ENCODE data around the gene GPATCH4.
A peak's percentile ranks its signal among the peaks of the same experiment; 100 is the strongest.
"Not testable (repeated sequence)": the region's sequence is repeated elsewhere in the genome, so short reads cannot be mapped to it uniquely, and the experiment has no call there.

Gene GPATCH4

GRCh38 chr1:156622581-156623297 lies 21.5 kb upstream of the GPATCH4 start:
- TF ChIP-seq, protein P1, sequence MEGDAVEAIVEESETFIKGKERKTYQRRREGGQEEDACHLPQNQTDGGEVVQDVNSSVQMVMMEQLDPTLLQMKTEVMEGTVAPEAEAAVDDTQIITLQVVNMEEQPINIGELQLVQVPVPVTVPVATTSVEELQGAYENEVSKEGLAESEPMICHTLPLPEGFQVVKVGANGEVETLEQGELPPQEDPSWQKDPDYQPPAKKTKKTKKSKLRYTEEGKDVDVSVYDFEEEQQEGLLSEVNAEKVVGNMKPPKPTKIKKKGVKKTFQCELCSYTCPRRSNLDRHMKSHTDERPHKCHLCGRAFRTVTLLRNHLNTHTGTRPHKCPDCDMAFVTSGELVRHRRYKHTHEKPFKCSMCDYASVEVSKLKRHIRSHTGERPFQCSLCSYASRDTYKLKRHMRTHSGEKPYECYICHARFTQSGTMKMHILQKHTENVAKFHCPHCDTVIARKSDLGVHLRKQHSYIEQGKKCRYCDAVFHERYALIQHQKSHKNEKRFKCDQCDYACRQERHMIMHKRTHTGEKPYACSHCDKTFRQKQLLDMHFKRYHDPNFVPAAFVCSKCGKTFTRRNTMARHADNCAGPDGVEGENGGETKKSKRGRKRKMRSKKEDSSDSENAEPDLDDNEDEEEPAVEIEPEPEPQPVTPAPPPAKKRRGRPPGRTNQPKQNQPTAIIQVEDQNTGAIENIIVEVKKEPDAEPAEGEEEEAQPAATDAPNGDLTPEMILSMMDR (IDR thresholded peaks at IDR 0.05; ENCODE audit: low read depth, low read length): no peak
- DNase-seq (ENCODE audit: low read depth in 2 of 2): no peak
- H3K4me3 ChIP-seq (replicated peaks in 1 of 2; ENCODE audit: low read depth in 2 of 2, low read length in 2 of 2): no peak overlapping the region

DNA sequence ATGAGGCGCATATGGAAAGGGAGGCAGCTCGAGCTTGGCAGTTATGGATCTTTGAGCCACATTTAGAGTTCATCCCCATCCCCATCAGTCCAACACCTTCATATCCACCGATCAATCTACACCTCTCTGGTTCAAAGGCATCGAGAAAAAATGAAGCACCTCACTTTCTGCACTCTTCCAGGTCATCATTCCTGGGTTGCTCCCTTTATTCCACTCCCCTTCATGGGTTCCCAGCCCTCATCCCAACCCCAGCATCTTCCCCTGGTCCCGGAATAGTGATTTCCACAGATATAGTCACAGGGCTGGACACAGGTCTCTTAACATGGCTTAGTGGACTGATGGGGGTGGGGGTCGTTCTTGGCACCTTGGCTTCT lies 18.3 kb upstream of the GPATCH4 start:
- TF ChIP-seq, protein P1 (IDR thresholded peaks at IDR 0.05; ENCODE audit: low read depth, low read length): no peak
- no peak overlapping the region for H3K4me3 ChIP-seq (replicated peaks in 1 of 2; ENCODE audit: low read depth in 2 of 2, low read length in 2 of 2)
- DNase-seq (ENCODE audit: low read depth in 2 of 2): no peak

DNA sequence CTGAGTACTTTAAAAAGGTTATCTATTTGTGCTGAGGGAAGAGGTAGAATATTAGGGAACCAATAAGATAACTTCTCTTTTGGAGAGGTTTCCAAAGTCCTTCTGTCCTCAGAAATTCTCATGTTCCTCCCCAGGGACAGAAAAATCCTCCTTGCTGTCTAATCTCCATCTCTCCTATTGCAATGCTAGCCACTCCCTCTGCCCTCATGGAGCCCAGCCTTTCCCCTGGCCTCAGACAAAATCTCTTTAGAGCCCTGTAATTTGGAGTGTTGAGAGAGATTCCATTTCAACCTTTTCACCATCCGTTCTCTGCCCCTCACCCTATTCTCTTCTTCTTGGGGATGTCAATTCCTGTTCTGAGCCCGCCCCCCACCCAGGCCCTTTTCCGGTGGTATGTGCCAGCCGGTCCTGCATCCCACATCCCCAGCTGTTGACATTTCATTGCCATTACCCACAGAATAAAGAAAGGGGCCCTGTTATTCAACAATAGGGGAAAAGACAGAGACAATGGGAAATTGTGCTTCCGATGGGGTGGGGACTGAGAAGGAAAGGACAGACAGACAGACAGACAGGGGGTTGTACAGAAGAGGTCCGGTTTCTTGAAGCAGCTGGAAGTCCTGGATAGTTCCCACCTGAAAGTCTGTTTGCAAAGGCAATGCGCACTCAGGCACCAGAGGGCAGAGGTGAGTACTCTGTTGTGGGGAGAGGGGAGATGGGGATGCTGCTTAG lies 17.7 kb upstream of the GPATCH4 start, which contains the start of gene HAPLN2:
HAPLN2 (plus strand) TSS at position 563 of the 729 bp plus-strand sequence. CDS start 4,076 bp downstream, outside the sequence.
- H3K4me3 ChIP-seq (replicated peaks in 1 of 2; ENCODE audit: low read depth in 2 of 2, low read length in 2 of 2): no peak within 1 kb of the TSS
- TF ChIP-seq, protein P1 (IDR thresholded peaks at IDR 0.05; ENCODE audit: low read depth, low read length): peak; percentile 49
- no peak for DNase-seq (ENCODE audit: low read depth in 2 of 2)

- TF ChIP-seq, protein P1 (IDR thresholded peaks at IDR 0.05; ENCODE audit: low read depth, low read length): no peak
- H3K4me3 ChIP-seq (replicated peaks in 1 of 2; ENCODE audit: low read depth in 2 of 2, low read length in 2 of 2): no peak overlapping the region
- DNase-seq (ENCODE audit: low read depth in 2 of 2): peak; percentile 60 to 66
Measured at GRCh38 chr1:156616463-156616862, 15.2 kb upstream of the GPATCH4 start.

- DNase-seq (ENCODE audit: low read depth in 2 of 2): no peak
- TF ChIP-seq, protein P1 (IDR thresholded peaks at IDR 0.05; ENCODE audit: low read depth, low read length): no peak
- H3K4me3 ChIP-seq (replicated peaks in 1 of 2; ENCODE audit: low read depth in 2 of 2, low read length in 2 of 2): no peak overlapping the region
Measured at GRCh38 chr1:156615946-156616345, 14.7 kb upstream of the GPATCH4 start.

GRCh38 chr1:156612666-156613065 lies 11.4 kb upstream of the GPATCH4 start:
- TF ChIP-seq, protein P1 (IDR thresholded peaks at IDR 0.05; ENCODE audit: low read depth, low read length): no peak
- no peak for DNase-seq (ENCODE audit: low read depth in 2 of 2)
- H3K4me3 ChIP-seq (replicated peaks in 1 of 2; ENCODE audit: low read depth in 2 of 2, low read length in 2 of 2): no peak overlapping the region

DNA sequence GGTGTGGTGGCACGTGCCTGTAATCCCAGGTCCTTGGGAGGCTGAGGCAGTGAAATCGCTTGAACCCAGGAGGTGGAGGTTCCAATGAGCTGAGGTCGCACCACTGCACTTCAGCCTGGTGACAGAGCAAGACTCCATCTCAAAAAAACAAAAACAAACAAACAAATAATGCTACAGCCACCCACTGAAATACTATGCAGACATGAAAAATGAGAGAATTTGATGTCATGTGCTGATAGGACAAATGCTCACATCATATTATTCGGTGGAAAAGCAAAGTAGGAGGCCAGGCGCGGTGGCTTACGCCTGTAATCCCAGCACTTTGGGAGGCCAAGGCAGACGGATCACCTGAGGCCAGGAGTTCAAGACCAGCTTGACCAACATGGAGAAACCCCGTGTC lies 8.8 kb upstream of the GPATCH4 start:
- not testable (repeated sequence) for H3K4me3 ChIP-seq (replicated peaks in 1 of 2; ENCODE audit: low read depth in 2 of 2, low read length in 2 of 2); DNase-seq (ENCODE audit: low read depth in 2 of 2)

Measured in cardiac fibroblast (primary cell).